Tibial nerve (tissue), 4 donors: Measurements from ENCODE around the gene OR2H1. TPM values are rescaled to one million over a fixed set of nuclear protein-coding genes. Genes with fewer than 3 reads are reported as not detected.

Source experiments
- DNase-seq, 2 donors: peaks; one replicate each; pipeline ENCODE4 v3.0.0-alpha.2; 2019; ENCODE audit warnings: low spot score in 2 of 2
- H3K27ac ChIP-seq, 4 donors: fragments of 200-600 bp; sonication (generic) in 3 of 4; one replicate each; pipeline ENCODE4 v1.5.1; 2017 to 2019; ENCODE audit warnings: mild to moderate bottlenecking in 1 of 4
- H3K27me3 ChIP-seq, 2 donors: fragments of 200-600 bp; sonication (generic) in 1 of 2; one replicate each; pipeline versions ENCODE4 v1.5.1 to v1.6.0; 2017 to 2019
- H3K36me3 ChIP-seq, 3 donors: fragments of 200-600 bp; sonication (generic); one replicate each; pipeline ENCODE4 v1.5.1; 2018 to 2019
- H3K4me1 ChIP-seq, 4 donors: fragments of 200-600 bp; sonication (generic) in 3 of 4; one replicate each; pipeline ENCODE4 v1.5.1; 2017 to 2019
- H3K4me3 ChIP-seq, 4 donors: fragments of 200-600 bp; sonication (generic) in 3 of 4; one replicate each; pipeline ENCODE4 v1.5.1; 2017 to 2019; ENCODE audit warnings: mild to moderate bottlenecking in 1 of 4, moderate library complexity in 1 of 4
- H3K9me3 ChIP-seq, 4 donors: fragments of 200-600 bp; sonication (generic) in 3 of 4; one replicate each; pipeline ENCODE4 v1.5.1; 2017 to 2019
- EP300 ChIP-seq, 2 donors: sonication (generic); formaldehyde crosslinking; IDR thresholded peaks; one replicate each; pipeline ENCODE4 v1.6.1; 2017; ENCODE audit warnings: antibody characterized with exemption in 2 of 2, mild to moderate bottlenecking in 1 of 2
- POLR2A ChIP-seq, 2 donors: fragments of 450-650 bp; IDR thresholded peaks; one replicate each; pipeline ENCODE4 v1.6.1; 2017; ENCODE audit warnings: antibody characterized with exemption in 2 of 2, mild to moderate bottlenecking in 2 of 2, moderate library complexity in 2 of 2
- WGBS, 2 donors: methylation state at CpG; one replicate each; pipeline ENCODE4 v1.1.5; 2018; 5-methylcytosine and 5-hydroxymethylcytosine counted together
- total RNA-seq, 4 donors: library from RNA; depleted of rRNA; stranded (reverse); fragments of >200 nt; gene quantifications; one replicate each; pipeline ENCODE4 v1.1.0, GENCODE V29; 2016
- TF ChIP-seq, protein P1 (sequence below), 5 experiments: fragments of 200-600 bp in 3 of 5; fragments of 450-650 bp in 2 of 5; sonication (generic) in 3 of 5; IDR thresholded peaks; one replicate each; pipeline ENCODE4 v1.5.1; 2016 to 2019; ENCODE audit warnings: antibody characterized with exemption in 5 of 5, mild to moderate bottlenecking in 3 of 5, moderate library complexity in 2 of 5

The OR2H1 gene
- total RNA-seq, 4 donors from 2014 or later, result not detected

DNA sequence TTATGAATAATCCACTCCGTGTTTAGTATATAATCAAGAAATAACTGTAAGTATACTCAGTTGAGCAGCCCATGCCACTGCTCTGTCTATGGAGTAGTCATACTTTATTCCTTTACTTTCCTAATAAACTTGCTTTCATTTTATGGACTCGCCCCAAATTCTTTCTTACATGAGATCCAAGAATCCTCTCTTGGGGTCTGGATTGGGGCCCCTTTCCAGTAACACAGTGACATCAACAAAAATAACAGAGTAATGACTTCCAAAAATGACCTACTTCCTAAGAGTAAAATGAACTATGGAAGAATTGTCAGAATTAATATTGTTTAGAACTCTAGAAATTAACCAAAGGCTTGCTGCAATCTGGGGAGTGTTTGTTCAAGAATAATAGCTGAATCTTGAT lies 8.8 kb downstream of the OR2H1 start:
- Histone ChIP-seq H3K4me1 (no peaks in the 10 kb centered on the region), H3K36me3 (no peaks in the 10 kb centered on the region), H3K27ac (no peak overlapping the region), H3K27me3 (no peaks in the 10 kb centered on the region), H3K4me3 (no peak overlapping the region), H3K9me3 (no peaks in the 10 kb centered on the region)
- no peak for DNase-seq
- WGBS, 2 donors, result 75 to 82% methylated on average over 2 of the region's 2 CpGs
- TF ChIP-seq POLR2A (IDR thresholded peaks at IDR 0.05) (no peak), EP300 (IDR thresholded peaks at IDR 0.05) (no peak)
- TF ChIP-seq, protein P1, sequence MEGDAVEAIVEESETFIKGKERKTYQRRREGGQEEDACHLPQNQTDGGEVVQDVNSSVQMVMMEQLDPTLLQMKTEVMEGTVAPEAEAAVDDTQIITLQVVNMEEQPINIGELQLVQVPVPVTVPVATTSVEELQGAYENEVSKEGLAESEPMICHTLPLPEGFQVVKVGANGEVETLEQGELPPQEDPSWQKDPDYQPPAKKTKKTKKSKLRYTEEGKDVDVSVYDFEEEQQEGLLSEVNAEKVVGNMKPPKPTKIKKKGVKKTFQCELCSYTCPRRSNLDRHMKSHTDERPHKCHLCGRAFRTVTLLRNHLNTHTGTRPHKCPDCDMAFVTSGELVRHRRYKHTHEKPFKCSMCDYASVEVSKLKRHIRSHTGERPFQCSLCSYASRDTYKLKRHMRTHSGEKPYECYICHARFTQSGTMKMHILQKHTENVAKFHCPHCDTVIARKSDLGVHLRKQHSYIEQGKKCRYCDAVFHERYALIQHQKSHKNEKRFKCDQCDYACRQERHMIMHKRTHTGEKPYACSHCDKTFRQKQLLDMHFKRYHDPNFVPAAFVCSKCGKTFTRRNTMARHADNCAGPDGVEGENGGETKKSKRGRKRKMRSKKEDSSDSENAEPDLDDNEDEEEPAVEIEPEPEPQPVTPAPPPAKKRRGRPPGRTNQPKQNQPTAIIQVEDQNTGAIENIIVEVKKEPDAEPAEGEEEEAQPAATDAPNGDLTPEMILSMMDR (IDR thresholded peaks at IDR 0.05), result no peak

DNA sequence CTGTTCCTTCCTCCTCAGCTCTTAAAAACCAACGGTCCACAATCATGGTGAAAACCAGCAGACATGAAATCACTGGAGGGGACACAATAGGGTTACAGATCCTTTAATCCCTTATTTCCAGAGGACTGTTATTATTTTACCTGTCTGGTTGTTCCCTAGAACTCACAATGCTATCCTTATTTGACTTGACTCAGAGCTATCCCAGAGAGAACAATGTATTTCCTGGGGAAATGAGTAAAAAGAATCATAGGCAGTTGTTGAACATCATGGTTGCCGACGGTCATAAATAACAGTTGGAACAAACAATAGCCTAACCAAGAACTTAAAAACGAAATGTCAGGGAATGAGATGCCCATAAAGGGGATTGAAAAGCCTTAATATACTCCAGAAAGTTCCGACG lies 9.3 kb downstream of the OR2H1 start:
- no peaks in the 10 kb centered on the region for H3K36me3 ChIP-seq
- H3K27ac ChIP-seq, result no peak overlapping the region
- no peaks in the 10 kb centered on the region for H3K27me3 ChIP-seq
- TF ChIP-seq EP300 (IDR thresholded peaks at IDR 0.05), result no peak
- TF ChIP-seq POLR2A (IDR thresholded peaks at IDR 0.05), result no peak
- TF ChIP-seq, protein P1 (IDR thresholded peaks at IDR 0.05), result no peak
- H3K4me3 ChIP-seq, result no peak overlapping the region
- H3K4me1 ChIP-seq, result no peaks in the 10 kb centered on the region
- WGBS, 2 donors, result 45 to 62% methylated on average over 6 of the region's 6 CpGs
- no peaks in the 10 kb centered on the region for H3K9me3 ChIP-seq
- DNase-seq, result no peak

DNA sequence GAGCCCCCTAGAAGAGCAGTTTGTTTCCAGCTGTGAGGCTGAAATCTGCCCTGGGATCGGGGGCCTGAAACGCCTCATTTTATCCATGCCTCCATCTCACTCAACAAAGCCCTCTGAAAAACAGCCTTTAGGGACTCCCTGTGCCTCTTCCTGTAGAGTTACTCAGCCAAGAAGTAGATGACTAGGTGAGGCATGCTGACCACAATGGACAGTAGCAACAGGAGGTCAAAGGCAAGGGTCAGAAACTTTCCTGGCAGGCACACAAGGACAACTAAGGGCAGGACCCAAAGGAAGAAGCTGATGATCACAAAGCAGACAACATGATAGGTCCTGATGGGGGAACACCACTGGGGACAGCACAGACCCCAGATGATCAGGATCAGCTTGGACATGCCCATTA lies 18.0 kb downstream of the OR2H1 start:
- no peaks in the 10 kb centered on the region for H3K4me1 ChIP-seq
- no peak overlapping the region for H3K27ac ChIP-seq
- no peaks in the 10 kb centered on the region for H3K9me3 ChIP-seq
- TF ChIP-seq, protein P1 (IDR thresholded peaks at IDR 0.05), result no peak
- TF ChIP-seq EP300 (IDR thresholded peaks at IDR 0.05), result no peak
- no peak for TF ChIP-seq POLR2A (IDR thresholded peaks at IDR 0.05)
- no peak overlapping the region for H3K4me3 ChIP-seq
- no peaks in the 10 kb centered on the region for H3K36me3 ChIP-seq
- WGBS, 2 donors, result 60 to 72% methylated on average over 2 of the region's 2 CpGs
- no peak for DNase-seq
- H3K27me3 ChIP-seq, result no peaks in the 10 kb centered on the region

DNA sequence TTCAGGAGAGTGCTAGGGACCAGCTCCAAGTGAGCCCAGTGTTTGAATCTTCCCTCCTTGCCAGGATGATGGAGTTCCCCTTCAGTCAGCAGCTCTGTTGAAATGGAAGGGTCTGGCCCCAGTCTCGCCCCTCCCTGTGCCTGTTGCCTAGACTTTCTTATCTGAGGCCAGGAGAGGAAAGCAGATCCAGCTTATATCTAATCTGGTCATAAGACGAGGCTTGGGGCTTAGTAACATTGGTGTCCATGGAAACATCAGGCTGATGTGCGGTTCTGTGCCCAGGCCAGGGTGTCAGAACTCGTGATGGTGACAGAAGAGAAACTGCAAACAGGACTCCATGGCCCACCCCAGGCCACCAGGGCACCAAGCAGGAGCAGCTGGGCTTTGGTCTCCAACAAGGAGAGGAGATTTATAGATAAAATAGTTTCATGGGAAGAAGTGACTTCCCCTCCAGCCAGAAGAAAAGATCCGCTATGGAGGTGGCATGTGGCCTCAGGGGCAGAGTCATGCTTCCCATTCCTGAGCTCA lies 21.0 kb downstream of the OR2H1 start:
- DNase-seq, result no peak

DNA sequence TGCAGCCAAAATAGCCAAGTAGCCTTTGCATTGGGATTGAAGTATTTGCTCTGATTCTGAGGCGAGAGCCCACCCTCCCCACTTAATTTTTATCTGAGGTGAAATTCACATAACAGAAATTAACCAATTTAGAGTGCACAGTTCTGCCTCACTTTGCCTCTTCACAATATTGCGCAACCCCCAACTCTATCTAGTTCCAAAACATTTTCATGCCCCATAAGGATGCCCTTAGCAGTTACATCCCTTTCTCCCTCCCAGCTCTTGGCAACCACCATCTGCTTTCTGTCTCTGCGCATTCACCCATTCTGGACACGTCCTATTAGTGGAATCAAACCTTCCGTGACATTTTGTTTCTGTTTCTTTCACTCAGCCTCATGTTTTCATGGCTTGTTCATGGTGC lies 21.8 kb downstream of the OR2H1 start:
- H3K4me3 ChIP-seq, result no peak overlapping the region
- 85 to 90% methylated on average over 5 of the region's 5 CpGs for WGBS, 2 donors
- H3K27ac ChIP-seq, result no peak overlapping the region
- DNase-seq, result no peak
- no peaks in the 10 kb centered on the region for H3K36me3 ChIP-seq
- H3K4me1 ChIP-seq, result no peaks in the 10 kb centered on the region
- no peaks in the 10 kb centered on the region for H3K27me3 ChIP-seq
- TF ChIP-seq POLR2A (IDR thresholded peaks at IDR 0.05) (no peak), EP300 (IDR thresholded peaks at IDR 0.05) (no peak)
- TF ChIP-seq, protein P1 (IDR thresholded peaks at IDR 0.05), result no peak
- peaks cover 0 to 7% (median 0%) of the 10 kb centered on the region in 4 donors for H3K9me3 ChIP-seq

More for the DNA sequence above, 21.0 kb downstream of the OR2H1 start:
- Histone ChIP-seq H3K27ac (no peak overlapping the region), H3K36me3 (no peaks in the 10 kb centered on the region), H3K4me1 (no peaks in the 10 kb centered on the region), H3K27me3 (no peaks in the 10 kb centered on the region), H3K9me3 (peaks cover 0 to 7% (median 0%) of the 10 kb centered on the region in 4 donors), H3K4me3 (no peak overlapping the region)
- WGBS, 2 donors, result 66 to 69% methylated on average over 5 of the region's 5 CpGs
- no peak for TF ChIP-seq EP300 (IDR thresholded peaks at IDR 0.05)
- no peak for TF ChIP-seq POLR2A (IDR thresholded peaks at IDR 0.05)
- TF ChIP-seq, protein P1 (IDR thresholded peaks at IDR 0.05), result no peak
